ENCODE results near the gene DOK5. TPM values are rescaled to one million over a fixed set of nuclear protein-coding genes. Genes with fewer than 3 reads are reported as not detected.

Gene DOK5
- total RNA-seq, 1 donor: 14.1 TPM

- Histone ChIP-seq H4K20me1 (ENCODE audit: insufficient read depth, low read length) (no peaks in the 10 kb centered on the region), H3K36me3 (ENCODE audit: insufficient read depth, low read length) (no peaks in the 10 kb centered on the region), H3K4me2 (ENCODE audit: insufficient read depth, low read length) (no peak overlapping the region), H3K79me2 (ENCODE audit: insufficient read depth, low read length) (no peaks in the 10 kb centered on the region), H3K27ac (ENCODE audit: low read depth, low read length) (no peak overlapping the region), H3K4me1 (ENCODE audit: insufficient read depth, low read length) (no peaks in the 10 kb centered on the region), H2AFZ (ENCODE audit: low read length) (no peak overlapping the region), H3K27me3 (ENCODE audit: insufficient read depth, low read length) (peaks cover 2% of the 10 kb centered on the region), H3K9me3 (ENCODE audit: low read depth, low read length) (no peaks in the 10 kb centered on the region), H3K4me3 (ENCODE audit: insufficient read depth, low read length) (no peak overlapping the region)
- TF ChIP-seq CTCF (IDR thresholded peaks at IDR 0.05; ENCODE audit: extremely low read depth, low read depth, low read length): no peak
- no peak for DNase-seq (ENCODE audit: insufficient read length, low spot score, missing footprints)
These were observed 6.1 kb upstream of the DOK5 start for GRCh38 chr20:54469293-54469692.

- TF ChIP-seq CTCF (IDR thresholded peaks at IDR 0.05; ENCODE audit: extremely low read depth, low read depth, low read length): no peak
- Histone ChIP-seq H3K79me2 (ENCODE audit: insufficient read depth, low read length) (no peaks in the 10 kb centered on the region), H3K4me2 (ENCODE audit: insufficient read depth, low read length) (no peak overlapping the region), H3K36me3 (ENCODE audit: insufficient read depth, low read length) (no peaks in the 10 kb centered on the region), H3K27me3 (ENCODE audit: insufficient read depth, low read length) (peaks cover 2% of the 10 kb centered on the region), H3K27ac (ENCODE audit: low read depth, low read length) (no peak overlapping the region), H4K20me1 (ENCODE audit: insufficient read depth, low read length) (no peaks in the 10 kb centered on the region), H3K4me1 (ENCODE audit: insufficient read depth, low read length) (no peaks in the 10 kb centered on the region), H3K9me3 (ENCODE audit: low read depth, low read length) (no peaks in the 10 kb centered on the region), H2AFZ (ENCODE audit: low read length) (no peak overlapping the region), H3K4me3 (ENCODE audit: insufficient read depth, low read length) (no peak overlapping the region)
- no peak for DNase-seq (ENCODE audit: insufficient read length, low spot score, missing footprints)
These were observed 5.4 kb upstream of the DOK5 start for GRCh38 chr20:54469952-54470351.

GRCh38 chr20:54470697-54471096, 4.7 kb upstream of the DOK5 start:
- no peaks in the 10 kb centered on the region for H3K36me3 ChIP-seq (ENCODE audit: insufficient read depth, low read length)
- H3K9me3 ChIP-seq (ENCODE audit: low read depth, low read length): no peaks in the 10 kb centered on the region
- no peaks in the 10 kb centered on the region for H3K4me1 ChIP-seq (ENCODE audit: insufficient read depth, low read length)
- H3K4me3 ChIP-seq (ENCODE audit: insufficient read depth, low read length): no peak overlapping the region
- no peaks in the 10 kb centered on the region for H4K20me1 ChIP-seq (ENCODE audit: insufficient read depth, low read length)
- DNase-seq (ENCODE audit: insufficient read length, low spot score, missing footprints): no peak
- no peak overlapping the region for H2AFZ ChIP-seq (ENCODE audit: low read length)
- no peak for TF ChIP-seq CTCF (IDR thresholded peaks at IDR 0.05; ENCODE audit: extremely low read depth, low read depth, low read length)
- peaks cover 2% of the 10 kb centered on the region for H3K27me3 ChIP-seq (ENCODE audit: insufficient read depth, low read length)
- H3K27ac ChIP-seq (ENCODE audit: low read depth, low read length): no peak overlapping the region
- no peaks in the 10 kb centered on the region for H3K79me2 ChIP-seq (ENCODE audit: insufficient read depth, low read length)
- H3K4me2 ChIP-seq (ENCODE audit: insufficient read depth, low read length): no peak overlapping the region

GRCh38 chr20:54472607-54473006, 2.8 kb upstream of the DOK5 start:
- H3K27ac ChIP-seq (ENCODE audit: low read depth, low read length): no peak overlapping the region
- H3K4me3 ChIP-seq (ENCODE audit: insufficient read depth, low read length): no peak overlapping the region
- H3K79me2 ChIP-seq (ENCODE audit: insufficient read depth, low read length): no peaks in the 10 kb centered on the region
- H3K36me3 ChIP-seq (ENCODE audit: insufficient read depth, low read length): no peaks in the 10 kb centered on the region
- no peak overlapping the region for H3K4me2 ChIP-seq (ENCODE audit: insufficient read depth, low read length)
- peaks cover 7% of the 10 kb centered on the region for H3K4me1 ChIP-seq (ENCODE audit: insufficient read depth, low read length)
- no peaks in the 10 kb centered on the region for H3K27me3 ChIP-seq (ENCODE audit: insufficient read depth, low read length)
- no peaks in the 10 kb centered on the region for H4K20me1 ChIP-seq (ENCODE audit: insufficient read depth, low read length)
- TF ChIP-seq CTCF (IDR thresholded peaks at IDR 0.05; ENCODE audit: extremely low read depth, low read depth, low read length): no peak
- no peaks in the 10 kb centered on the region for H3K9me3 ChIP-seq (ENCODE audit: low read depth, low read length)
- DNase-seq (ENCODE audit: insufficient read length, low spot score, missing footprints): no peak
- no peak overlapping the region for H2AFZ ChIP-seq (ENCODE audit: low read length)

Data from osteoblast (primary cell).